SK-N-SH (cell line): ENCODE measurements around the gene DOP1B. TPM values are rescaled to one million over a fixed set of nuclear protein-coding genes. Genes with fewer than 3 reads are reported as not detected.

ENCODE experiments used
- CTCF ChIA-PET: fragments of 300-600, 350-600 bp; formaldehyde crosslinking; extraction: SDS; loops from one replicate; lab custom pipeline; 2021; lab: Yijun Ruan, JAX
- POLR2A ChIA-PET: fragments of 350-600 bp; sonication (Branson Sonifier 250); formaldehyde crosslinking; extraction: SDS; loops from one replicate; lab custom pipeline; 2020; ENCODE audit warnings: antibody characterized with exemption, inconsistent platforms; lab: Yijun Ruan, JAX
- DNase-seq: peaks from one replicate; pipeline ENCODE4 v3.0.0; 2012
- H2AFZ ChIP-seq: fragments of 200-600 bp; sonication (generic); 2 replicates; pipeline ENCODE4 v1.8.1; 2016; ENCODE audit warnings: antibody characterized with exemption, mild to moderate bottlenecking, low read depth
- H3F3A ChIP-seq: fragments of 200-600 bp; sonication (generic); replicated peaks from 2 replicates; pipeline ENCODE3; 2016; ENCODE audit warnings: antibody characterized with exemption, mild to moderate bottlenecking; ENCODE audit not compliant: insufficient read depth
- H3K27ac ChIP-seq, 2 experiments: fragments of 200-500 bp in 1 of 2; fragments of 200-600 bp in 1 of 2; sonication (Bioruptor generic) in 1 of 2; sonication (generic), shearing (Covaris generic) in 1 of 2; 2 replicates each; pipeline versions ENCODE4 v1.5.1 to v1.6.1; 2014 to 2016; ENCODE audit warnings: low read depth in 2 of 2, inconsistent platforms in 1 of 2, low read length in 1 of 2, mild to moderate bottlenecking in 1 of 2, mixed read lengths in 1 of 2
- H3K27me3 ChIP-seq: fragments of 200-600 bp; sonication (generic), shearing (Covaris generic); 2 replicates; pipeline ENCODE4 v1.6.1; 2016; ENCODE audit warnings: mixed run types; ENCODE audit not compliant: insufficient read depth
- H3K36me3 ChIP-seq, 2 experiments: fragments of 200-500 bp in 1 of 2; fragments of 200-600 bp in 1 of 2; sonication (Bioruptor generic) in 1 of 2; sonication (generic) in 1 of 2; replicated peaks in 1 of 2; 2 replicates each; pipeline versions ENCODE3 to v1.5.1; 2014 to 2016; ENCODE audit warnings: low read length in 1 of 2, mild to moderate bottlenecking in 1 of 2; ENCODE audit not compliant: insufficient read depth in 2 of 2, control insufficient read depth in 1 of 2
- H3K4me1 ChIP-seq, 2 experiments: fragments of 200-500 bp in 1 of 2; fragments of 200-600 bp in 1 of 2; sonication (Bioruptor generic) in 1 of 2; sonication (generic), shearing (Covaris generic) in 1 of 2; 2 replicates each; pipeline versions ENCODE4 v1.5.1 to v1.6.1; 2014 to 2016; ENCODE audit warnings: low read depth in 1 of 2, low read length in 1 of 2, mixed run types in 1 of 2; ENCODE audit not compliant: insufficient read depth in 2 of 2, control insufficient read depth in 1 of 2
- H3K4me2 ChIP-seq: fragments of 200-600 bp; sonication (generic), shearing (Covaris generic); 2 replicates; pipeline ENCODE4 v1.6.1; 2017; ENCODE audit warnings: mixed run types
- H3K4me3 ChIP-seq, 2 experiments: fragments of 200-500 bp in 1 of 2; fragments of 200-600 bp in 1 of 2; sonication (Bioruptor generic) in 1 of 2; sonication (generic), shearing (Covaris generic) in 1 of 2; 2 replicates each; pipeline versions ENCODE4 v1.5.1 to v1.8.1; 2014 to 2016; ENCODE audit warnings: low read depth in 2 of 2, inconsistent platforms in 1 of 2, low read length in 1 of 2, mild to moderate bottlenecking in 1 of 2, mixed read lengths in 1 of 2, moderate library complexity in 1 of 2
- H3K79me2 ChIP-seq: fragments of 200-600 bp; sonication (generic); 2 replicates; pipeline ENCODE4 v1.8.1; 2017; ENCODE audit warnings: mild to moderate bottlenecking; ENCODE audit not compliant: insufficient read depth
- H3K9ac ChIP-seq: fragments of 200-600 bp; sonication (generic); 2 replicates; pipeline ENCODE4 v1.6.1; 2017; ENCODE audit warnings: mixed run types
- H3K9me2 ChIP-seq: fragments of 200-600 bp; sonication (generic); 2 replicates; pipeline ENCODE4 v1.6.1; 2017; ENCODE audit warnings: mixed run types
- H3K9me3 ChIP-seq: fragments of 200-600 bp; sonication (generic); 2 replicates; pipeline ENCODE4 v1.6.1; 2017; ENCODE audit warnings: mixed run types, mild to moderate bottlenecking, moderate library complexity
- H4K20me1 ChIP-seq: fragments of 200-600 bp; sonication (generic); 2 replicates; pipeline ENCODE4 v1.6.1; 2017; ENCODE audit warnings: mild to moderate bottlenecking, mixed run types; ENCODE audit not compliant: insufficient read depth
- CHD2 ChIP-seq: fragments of 150-350 bp; IDR thresholded peaks from 2 replicates; pipeline ENCODE4 v1.6.1; 2018; ENCODE audit warnings: low read length; ENCODE audit not compliant: partially characterized antibody
- EP300 ChIP-seq, 2 experiments: IDR thresholded peaks; 2 replicates each; pipeline versions ENCODE4 v1.4.0 to v1.6.1; 2012; ENCODE audit warnings: borderline replicate concordance in 1 of 2, low read depth in 1 of 2, low read length in 1 of 2
- FOXJ3 ChIP-seq: sonication (generic); formaldehyde crosslinking; IDR thresholded peaks from 2 replicates; pipeline ENCODE4 v1.5.1; 2020; ENCODE audit warnings: mild to moderate bottlenecking, missing genetic modification reagents
- FOXM1 ChIP-seq: IDR thresholded peaks from 2 replicates; pipeline ENCODE4 v1.4.0; 2012; ENCODE audit warnings: low read depth, mild to moderate bottlenecking
- MXI1 ChIP-seq: IDR thresholded peaks from 2 replicates; pipeline ENCODE4 v1.6.1; 2012; ENCODE audit warnings: mild to moderate bottlenecking, low read depth, low read length, improper control_type of control experiment
- NFIC ChIP-seq: IDR thresholded peaks from 2 replicates; pipeline ENCODE4 v1.4.0; 2012; ENCODE audit warnings: borderline replicate concordance
- NRF1 ChIP-seq: IDR thresholded peaks from 2 replicates; pipeline ENCODE4 v1.6.1; 2012; ENCODE audit warnings: low read depth, mild to moderate bottlenecking, low read length
- RAD21 ChIP-seq: IDR thresholded peaks from 2 replicates; pipeline ENCODE4 v1.6.1; 2012; ENCODE audit warnings: mild to moderate bottlenecking, low read length
- RFX5 ChIP-seq: IDR thresholded peaks from 2 replicates; pipeline ENCODE4 v1.6.1; 2012; ENCODE audit warnings: mild to moderate bottlenecking, improper control_type of control experiment, low read length
- RXRA ChIP-seq: IDR thresholded peaks from 2 replicates; pipeline ENCODE4 v1.4.0; 2012; ENCODE audit warnings: low read depth, mild to moderate bottlenecking, borderline replicate concordance
- SMC3 ChIP-seq: IDR thresholded peaks from 2 replicates; pipeline ENCODE4 v1.6.1; 2012; ENCODE audit warnings: low read depth, low read length, improper control_type of control experiment
- TAF1 ChIP-seq: IDR thresholded peaks from 2 replicates; pipeline ENCODE4 v1.6.1; 2012; ENCODE audit warnings: low read depth, mild to moderate bottlenecking, low read length, moderate library complexity, borderline replicate concordance
- TEAD4 ChIP-seq: IDR thresholded peaks from 2 replicates; pipeline ENCODE4 v1.4.0; 2012; ENCODE audit warnings: mild to moderate bottlenecking, borderline replicate concordance; ENCODE audit not compliant: insufficient read depth
- WGBS: methylation state at CpG from one replicate; pipeline ENCODE4 v1.1.6; 2017; ENCODE audit warnings: low lambda C conversion rate; 5-methylcytosine and 5-hydroxymethylcytosine counted together
- polyA plus RNA-seq, 3 experiments: library from polyadenylated mRNA; depleted of rRNA; stranded (reverse); fragments of >200 nt; gene quantifications; 2 replicates each; pipeline ENCODE4 v1.2.3, GENCODE V29; 2012
- TF ChIP-seq, protein P1 (sequence below): IDR thresholded peaks from 2 replicates; pipeline ENCODE4 v1.6.1; 2012; ENCODE audit warnings: mild to moderate bottlenecking, low read depth, low read length, moderate library complexity
- TF ChIP-seq, protein P2 (sequence below): IDR thresholded peaks from 2 replicates; pipeline ENCODE4 v1.4.0; 2012; ENCODE audit warnings: low read depth, borderline replicate concordance
- TF ChIP-seq, protein P3 (sequence below): fragments of 200-600 bp; sonication (generic); IDR thresholded peaks from 2 replicates; pipeline ENCODE4 v1.6.1; 2017; ENCODE audit warnings: antibody characterized with exemption, mild to moderate bottlenecking, moderate library complexity

Gene DOP1B
- polyA plus RNA-seq, 1 of the 3 experiments (the other 2 are of a cell fraction) = 4.9 TPM

DNA sequence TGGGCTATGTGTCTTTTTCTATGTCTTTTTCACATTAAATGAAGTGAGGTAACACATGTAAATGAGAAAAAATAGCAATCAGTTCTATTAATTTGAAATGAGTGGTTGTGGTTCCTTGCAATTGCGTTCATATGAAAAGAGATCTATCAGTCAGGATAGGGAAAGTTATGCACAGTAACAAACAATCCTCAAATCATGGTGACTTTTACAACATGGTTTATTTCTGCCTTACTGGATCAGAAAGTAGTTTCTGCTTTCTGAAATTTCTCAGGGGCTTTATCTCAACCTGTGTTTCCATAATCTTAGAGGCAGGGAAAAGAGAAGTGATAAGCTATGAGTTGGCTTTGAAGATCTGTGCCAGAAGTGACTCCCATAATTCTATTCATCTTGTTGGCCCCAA is 39.0 kb downstream of the DOP1B start:
- Histone ChIP-seq H3K4me2 (no peak overlapping the region), H3K79me2 (no peaks in the 10 kb centered on the region), H3K9ac (no peak overlapping the region), H4K20me1 (no peaks in the 10 kb centered on the region)
- no peak for DNase-seq
- POLR2A ChIA-PET = no interaction called here
- TF ChIP-seq CHD2 (no peak), NFIC (no peak), MXI1 (no peak), FOXM1 (no peak), EP300 (IDR thresholded peaks at IDR 0.05; ENCODE audit: borderline replicate concordance in 1 of 2, low read depth in 1 of 2, low read length in 1 of 2) (no peak), NRF1 (no peak), TAF1 (no peak)
- TF ChIP-seq, protein P1, sequence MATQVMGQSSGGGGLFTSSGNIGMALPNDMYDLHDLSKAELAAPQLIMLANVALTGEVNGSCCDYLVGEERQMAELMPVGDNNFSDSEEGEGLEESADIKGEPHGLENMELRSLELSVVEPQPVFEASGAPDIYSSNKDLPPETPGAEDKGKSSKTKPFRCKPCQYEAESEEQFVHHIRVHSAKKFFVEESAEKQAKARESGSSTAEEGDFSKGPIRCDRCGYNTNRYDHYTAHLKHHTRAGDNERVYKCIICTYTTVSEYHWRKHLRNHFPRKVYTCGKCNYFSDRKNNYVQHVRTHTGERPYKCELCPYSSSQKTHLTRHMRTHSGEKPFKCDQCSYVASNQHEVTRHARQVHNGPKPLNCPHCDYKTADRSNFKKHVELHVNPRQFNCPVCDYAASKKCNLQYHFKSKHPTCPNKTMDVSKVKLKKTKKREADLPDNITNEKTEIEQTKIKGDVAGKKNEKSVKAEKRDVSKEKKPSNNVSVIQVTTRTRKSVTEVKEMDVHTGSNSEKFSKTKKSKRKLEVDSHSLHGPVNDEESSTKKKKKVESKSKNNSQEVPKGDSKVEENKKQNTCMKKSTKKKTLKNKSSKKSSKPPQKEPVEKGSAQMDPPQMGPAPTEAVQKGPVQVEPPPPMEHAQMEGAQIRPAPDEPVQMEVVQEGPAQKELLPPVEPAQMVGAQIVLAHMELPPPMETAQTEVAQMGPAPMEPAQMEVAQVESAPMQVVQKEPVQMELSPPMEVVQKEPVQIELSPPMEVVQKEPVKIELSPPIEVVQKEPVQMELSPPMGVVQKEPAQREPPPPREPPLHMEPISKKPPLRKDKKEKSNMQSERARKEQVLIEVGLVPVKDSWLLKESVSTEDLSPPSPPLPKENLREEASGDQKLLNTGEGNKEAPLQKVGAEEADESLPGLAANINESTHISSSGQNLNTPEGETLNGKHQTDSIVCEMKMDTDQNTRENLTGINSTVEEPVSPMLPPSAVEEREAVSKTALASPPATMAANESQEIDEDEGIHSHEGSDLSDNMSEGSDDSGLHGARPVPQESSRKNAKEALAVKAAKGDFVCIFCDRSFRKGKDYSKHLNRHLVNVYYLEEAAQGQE = no peak
- TF ChIP-seq, all 33 proteins: peak for 0
- Histone ChIP-seq H3K27ac (no peak overlapping the region), H2AFZ (no peak overlapping the region), H3K4me3 (no peak overlapping the region), H3K27me3 (no peaks in the 10 kb centered on the region), H3K9me2 (no peaks in the 10 kb centered on the region), H3K36me3 (no peaks in the 10 kb centered on the region), H3K4me1 (no peaks in the 10 kb centered on the region), H3F3A (no peaks in the 10 kb centered on the region), H3K9me3 (no peaks in the 10 kb centered on the region)
- CTCF ChIA-PET = no interaction called here
- 96% methylated on average over 1 of the region's 1 CpG for WGBS

- Histone ChIP-seq H4K20me1 (no peaks in the 10 kb centered on the region), H3K4me3 (no peak overlapping the region), H3K9ac (no peak overlapping the region), H2AFZ (no peak overlapping the region), H3K4me2 (no peak overlapping the region), H3K27ac (no peak overlapping the region), H3K36me3 (no peaks in the 10 kb centered on the region), H3K27me3 (no peaks in the 10 kb centered on the region), H3K4me1 (peaks cover 0 to 10% of the 10 kb centered on the region in 2 experiments; a peak in 1 of 4 replicates), H3F3A (peaks cover 4% of the 10 kb centered on the region), H3K9me3 (no peaks in the 10 kb centered on the region), H3K79me2 (no peaks in the 10 kb centered on the region), H3K9me2 (no peaks in the 10 kb centered on the region)
- 75% methylated on average over 9 of the region's 9 CpGs for WGBS
- ChIA-PET CTCF (no interaction called here), POLR2A (no interaction called here)
- no peak for DNase-seq
- TF ChIP-seq TEAD4 = no peak
- no peak for TF ChIP-seq RFX5
- TF ChIP-seq FOXM1 = no peak
- no peak for TF ChIP-seq RXRA
- TF ChIP-seq NRF1 = no peak
- TF ChIP-seq, protein P1 = no peak
- TF ChIP-seq SMC3 = no peak
- TF ChIP-seq FOXJ3 (CRISPR knock-in tag) = no peak
- TF ChIP-seq, protein P2, sequence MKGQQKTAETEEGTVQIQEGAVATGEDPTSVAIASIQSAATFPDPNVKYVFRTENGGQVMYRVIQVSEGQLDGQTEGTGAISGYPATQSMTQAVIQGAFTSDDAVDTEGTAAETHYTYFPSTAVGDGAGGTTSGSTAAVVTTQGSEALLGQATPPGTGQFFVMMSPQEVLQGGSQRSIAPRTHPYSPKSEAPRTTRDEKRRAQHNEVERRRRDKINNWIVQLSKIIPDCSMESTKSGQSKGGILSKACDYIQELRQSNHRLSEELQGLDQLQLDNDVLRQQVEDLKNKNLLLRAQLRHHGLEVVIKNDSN = no peak
- TF ChIP-seq, protein P3, sequence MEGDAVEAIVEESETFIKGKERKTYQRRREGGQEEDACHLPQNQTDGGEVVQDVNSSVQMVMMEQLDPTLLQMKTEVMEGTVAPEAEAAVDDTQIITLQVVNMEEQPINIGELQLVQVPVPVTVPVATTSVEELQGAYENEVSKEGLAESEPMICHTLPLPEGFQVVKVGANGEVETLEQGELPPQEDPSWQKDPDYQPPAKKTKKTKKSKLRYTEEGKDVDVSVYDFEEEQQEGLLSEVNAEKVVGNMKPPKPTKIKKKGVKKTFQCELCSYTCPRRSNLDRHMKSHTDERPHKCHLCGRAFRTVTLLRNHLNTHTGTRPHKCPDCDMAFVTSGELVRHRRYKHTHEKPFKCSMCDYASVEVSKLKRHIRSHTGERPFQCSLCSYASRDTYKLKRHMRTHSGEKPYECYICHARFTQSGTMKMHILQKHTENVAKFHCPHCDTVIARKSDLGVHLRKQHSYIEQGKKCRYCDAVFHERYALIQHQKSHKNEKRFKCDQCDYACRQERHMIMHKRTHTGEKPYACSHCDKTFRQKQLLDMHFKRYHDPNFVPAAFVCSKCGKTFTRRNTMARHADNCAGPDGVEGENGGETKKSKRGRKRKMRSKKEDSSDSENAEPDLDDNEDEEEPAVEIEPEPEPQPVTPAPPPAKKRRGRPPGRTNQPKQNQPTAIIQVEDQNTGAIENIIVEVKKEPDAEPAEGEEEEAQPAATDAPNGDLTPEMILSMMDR = no peak
- no peak for TF ChIP-seq NFIC
- TF ChIP-seq MXI1 = no peak
- no peak for TF ChIP-seq RAD21
- no peak for TF ChIP-seq TAF1
Measured at GRCh38 chr21:36199021-36199420, 42.4 kb downstream of the DOP1B start.
